Panc1 (cell line): ENCODE results near the gene UGT1A8. TPM values are rescaled to one million over a fixed set of nuclear protein-coding genes. Genes with fewer than 3 reads are reported as not detected.

ENCODE experiments used
- ATAC-seq: fragments of 200-7000 bp; cut with Tn5 transposase; 2 replicates; pipeline ENCODE4 v1.9.1; 2020; ENCODE audit warnings: mild to moderate bottlenecking, moderate library complexity
- BruUV-seq: library from RNA; stranded (reverse); fragments of 400-500 nt; replicated peaks from 2 replicates; lab custom pipeline; 2021; lab: Mats Ljungman, UMichigan
- CTCF ChIA-PET: fragments of 300-600 bp; sonication (Branson Sonifier 250); formaldehyde crosslinking; loops from one replicate; lab custom pipeline; 2022; ENCODE audit warnings: antibody characterized with exemption; lab: Charles Lee
- POLR2A ChIA-PET: fragments of 300-600 bp; sonication (Branson Sonifier 250); formaldehyde crosslinking; loops from one replicate; lab custom pipeline; 2022; ENCODE audit warnings: antibody characterized with exemption; lab: Charles Lee
- DNase-seq: peaks from one replicate; pipeline ENCODE4 v3.0.0-alpha.2; 2010; ENCODE audit warnings: low read depth, low spot score
- H3K27ac ChIP-seq: 2 replicates; pipeline ENCODE4 v1.5.1; 2011; ENCODE audit warnings: mild to moderate bottlenecking, low read length, inconsistent platforms
- H3K27me3 ChIP-seq: fragments of 200-500 bp; sonication (Bioruptor generic); 2 replicates; pipeline ENCODE4 v1.6.0; 2014; ENCODE audit warnings: low read length, inconsistent platforms; ENCODE audit not compliant: control insufficient read depth, insufficient read depth
- H3K36me3 ChIP-seq: fragments of 200-500 bp; sonication (Bioruptor generic); 2 replicates; pipeline ENCODE4 v1.5.1; 2014; ENCODE audit warnings: inconsistent platforms, mild to moderate bottlenecking, low read length, moderate library complexity; ENCODE audit not compliant: control insufficient read depth, insufficient read depth
- H3K4me1 ChIP-seq: 2 replicates; pipeline ENCODE4 v1.5.1; 2011; ENCODE audit warnings: inconsistent platforms, mild to moderate bottlenecking, low read length, moderate library complexity; ENCODE audit not compliant: control insufficient read depth, insufficient read depth
- H3K4me3 ChIP-seq, 2 experiments: 2 replicates each; pipeline ENCODE4 v1.5.1; 2011 to 2012; ENCODE audit warnings: low read depth in 2 of 2, low read length in 2 of 2, mild to moderate bottlenecking in 2 of 2, inconsistent platforms in 1 of 2, moderate library complexity in 1 of 2
- H3K9me3 ChIP-seq: fragments of 200-500 bp; sonication (Bioruptor generic); 2 replicates; pipeline ENCODE4 v1.5.1; 2014; ENCODE audit warnings: low read depth, mild to moderate bottlenecking, inconsistent platforms, low read length, moderate library complexity; ENCODE audit not compliant: control insufficient read depth, insufficient read depth
- CTCF ChIP-seq: fragments of 450-650 bp; IDR thresholded peaks from 2 replicates; pipeline ENCODE4 v1.5.1; 2017; ENCODE audit warnings: mild to moderate bottlenecking
- POLR2AphosphoS5 ChIP-seq: IDR thresholded peaks from 2 replicates; pipeline ENCODE4 v1.6.1; 2012; ENCODE audit warnings: mild to moderate bottlenecking, low read depth, low read length, moderate library complexity
- REST ChIP-seq, 2 experiments: IDR thresholded peaks; 2 replicates each; pipeline ENCODE4 v1.6.1; 2011 to 2012; ENCODE audit warnings: low read depth in 2 of 2, control low read depth in 1 of 2, low read length in 1 of 2, mild to moderate bottlenecking in 1 of 2, moderate library complexity in 1 of 2; ENCODE audit not compliant: insufficient read depth in 1 of 2
- SIN3A ChIP-seq: IDR thresholded peaks from 2 replicates; pipeline ENCODE4 v1.6.1; 2012; ENCODE audit warnings: low read depth, mild to moderate bottlenecking, low read length, moderate library complexity, borderline replicate concordance; ENCODE audit not compliant: insufficient read depth
- TCF7L2 ChIP-seq: IDR thresholded peaks from 2 replicates; pipeline ENCODE4 v1.6.1; 2011; ENCODE audit warnings: mild to moderate bottlenecking, low read depth, low read length, inconsistent platforms
- in situ Hi-C: cut with HindIII; loops from 2 replicates; pipeline ENCODE4 v1.10.0; 2016; ENCODE audit warnings: low sequenced_read_pairs, low pct_unique_long_range_greater_than_20kb
- intact Hi-C: fragments of 100-400 bp; cut with micrococcal nuclease; formaldehyde crosslinking; loops from one replicate; pipeline ENCODE4 v1.10.0; 2022; ENCODE audit not compliant: unreplicated experiment
- total RNA-seq: library from RNA; stranded (reverse); gene quantifications from one replicate; pipeline ENCODE4 v1.2.1, GENCODE V29; 2021; ENCODE audit not compliant: unreplicated experiment

Gene UGT1A8
- total RNA-seq, 1 experiment from 2014 or later, result 0.15 TPM

GRCh38 chr2:233681521-233682099 lies 64.2 kb downstream of the UGT1A8 start, which contains the start of gene UGT1A7:
UGT1A7 (plus strand) TSS chr2:233681901; CDS start chr2:233681938, 37 bp downstream.
- H3K36me3 ChIP-seq, result no peaks in the 10 kb centered on the region
- H3K4me1 ChIP-seq, result no peaks in the 10 kb centered on the region
- no peaks in the 10 kb centered on the region for H3K9me3 ChIP-seq
- POLR2A ChIA-PET, result no interaction called here
- TF ChIP-seq SIN3A (no peak), TCF7L2 (no peak), CTCF (no peak), POLR2AphosphoS5 (no peak), REST (IDR thresholded peaks at IDR 0.05; ENCODE audit: insufficient read depth in 1 of 2, low read depth in 2 of 2, low read length in 1 of 2) (no peak)
- ATAC-seq (no peak), DNase-seq (no peak)
- no peak within 1 kb of the TSS for H3K27ac ChIP-seq
- intact Hi-C loops, result no loop called here
- in situ Hi-C loops, result no loop called here
- H3K27me3 ChIP-seq, result no peaks in the 10 kb centered on the region
- H3K4me3 ChIP-seq, result no peak within 1 kb of the TSS
- CTCF ChIA-PET, result no interaction called here
- no TSS peak for BruUV-seq

GRCh38 chr2:233684640-233685039 lies 67.2 kb downstream of the UGT1A8 start:
- DNase-seq, result no peak
- TF ChIP-seq SIN3A (no peak), CTCF (no peak), REST (IDR thresholded peaks at IDR 0.05; ENCODE audit: insufficient read depth in 1 of 2, low read depth in 2 of 2, low read length in 1 of 2) (no peak), POLR2AphosphoS5 (no peak), TCF7L2 (no peak)
- H3K4me1 ChIP-seq, result peaks cover 3% of the 10 kb centered on the region; the same call in 1 of the 2 replicates
- no peaks in the 10 kb centered on the region for H3K36me3 ChIP-seq
- POLR2A ChIA-PET, result no interaction called here
- no peaks in the 10 kb centered on the region for H3K27me3 ChIP-seq
- H3K27ac ChIP-seq, result no peak overlapping the region
- CTCF ChIA-PET, result no interaction called here
- no peak overlapping the region for H3K4me3 ChIP-seq
- no peaks in the 10 kb centered on the region for H3K9me3 ChIP-seq
- in situ Hi-C loops (no loop called here), intact Hi-C loops (no loop called here)
- no TSS peak for BruUV-seq
- no peak for ATAC-seq
